Measurements from ENCODE around the gene CYTH4.
"Not testable (repeated sequence)": the region's sequence is repeated elsewhere in the genome, so short reads cannot be mapped to it uniquely, and the experiment has no call there.

Gene CYTH4

DNA sequence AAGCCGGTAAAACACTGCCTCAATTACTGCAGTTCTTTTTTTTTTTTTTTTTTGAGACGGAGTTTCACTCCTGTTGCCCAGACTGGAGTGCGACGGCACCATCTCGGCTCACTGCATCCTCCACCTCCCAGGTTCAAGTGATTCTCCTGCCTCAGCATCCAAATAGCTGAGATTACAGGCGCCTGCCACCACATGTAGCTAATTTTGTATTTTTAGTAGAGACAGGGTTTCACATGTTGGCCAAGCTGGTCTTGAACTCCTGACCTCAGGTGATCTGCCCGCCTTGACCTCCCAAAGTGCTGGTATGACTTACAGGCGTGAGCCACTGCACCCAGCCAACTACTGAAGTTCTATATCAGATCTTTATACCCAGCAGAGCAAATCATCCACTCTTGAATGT is 30.5 kb upstream of the CYTH4 start:
- not testable (repeated sequence) for FAIRE-seq

GRCh38 chr22:37253126-37253660 is 29.1 kb upstream of the CYTH4 start:
- no peak for FAIRE-seq

DNA sequence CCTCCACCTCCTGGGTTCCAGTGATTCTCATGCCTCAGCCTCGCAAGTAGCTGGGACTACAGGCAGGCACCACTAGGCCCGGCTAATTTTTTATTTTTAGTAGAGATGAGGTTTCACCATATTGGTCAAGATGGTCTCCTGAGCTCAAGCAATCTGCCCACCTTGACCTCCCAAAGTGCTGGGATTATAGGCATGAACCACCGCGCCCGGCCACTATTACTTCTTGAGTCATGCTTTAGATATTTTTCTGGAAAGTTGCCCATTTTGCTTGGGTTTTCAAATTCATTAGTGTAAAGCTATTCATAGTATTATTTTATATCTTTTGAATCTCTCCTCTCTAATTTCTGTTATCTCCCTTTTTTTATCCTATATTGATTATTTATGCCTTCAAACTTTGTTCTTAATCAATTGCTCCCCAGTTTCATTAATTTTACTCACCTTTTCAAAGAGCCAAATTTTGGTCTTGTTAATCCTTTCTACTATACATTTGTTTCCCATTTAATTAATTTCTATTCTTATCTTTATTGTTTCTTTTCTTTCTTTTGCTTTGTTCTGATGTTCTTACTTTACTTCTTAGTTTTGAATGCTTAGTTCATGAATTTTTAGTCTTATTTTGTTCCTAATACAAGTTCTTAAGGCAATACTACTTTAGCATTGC is 28.0 kb upstream of the CYTH4 start:
- no peak for FAIRE-seq

DNA sequence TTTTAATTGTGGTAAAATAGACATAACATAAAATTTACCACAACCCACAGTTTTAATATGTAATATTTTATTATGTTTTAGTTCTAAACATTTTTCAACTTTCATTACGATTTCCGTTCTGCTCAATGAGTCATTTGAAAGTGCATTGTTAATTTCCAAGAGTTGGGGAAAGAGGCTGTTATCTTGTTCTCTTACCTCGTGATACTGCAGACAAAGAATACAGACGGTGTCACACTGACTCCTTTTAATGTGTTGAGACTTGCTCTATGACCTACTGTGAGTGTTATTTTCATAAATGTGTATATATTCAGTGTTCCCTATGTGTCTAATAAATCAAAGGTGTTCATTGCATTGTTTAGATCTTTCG is 27.5 kb upstream of the CYTH4 start:
- FAIRE-seq, result no peak

GRCh38 chr22:37255558-37256006 is 26.7 kb upstream of the CYTH4 start:
- FAIRE-seq, result no peak

- no peak for FAIRE-seq
These were observed 26.1 kb upstream of the CYTH4 start for GRCh38 chr22:37256075-37256726.

- FAIRE-seq, result no peak
These were observed 24.1 kb upstream of the CYTH4 start for GRCh38 chr22:37258005-37258752.

- no peak for FAIRE-seq
These were observed 23.4 kb upstream of the CYTH4 start for GRCh38 chr22:37258753-37259401.

DNA sequence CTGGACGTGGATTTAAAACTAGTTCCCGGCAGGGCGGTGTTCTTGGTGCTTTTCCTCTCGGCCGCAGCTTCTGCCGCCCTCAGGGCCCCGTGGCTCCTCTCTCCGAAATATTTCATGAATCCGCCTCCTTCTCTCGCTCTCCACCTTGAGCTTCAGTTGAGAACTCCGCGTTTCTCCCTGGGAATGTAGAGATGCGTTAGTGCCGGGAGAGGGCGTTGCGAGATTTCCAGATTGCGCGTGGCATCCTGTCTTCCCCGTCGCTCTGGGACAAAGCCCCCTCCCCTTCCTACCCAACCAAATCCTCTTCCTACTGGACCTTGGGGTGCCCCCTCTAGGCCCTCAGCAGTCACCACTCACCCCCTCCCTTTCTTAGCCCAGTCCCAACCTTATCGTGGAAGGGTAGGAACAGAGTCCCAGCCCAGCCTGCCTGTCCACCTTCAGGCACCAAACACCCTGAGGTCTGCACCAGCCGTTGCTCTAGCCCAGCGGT is 22.7 kb upstream of the CYTH4 start:
- FAIRE-seq, result no peak

- FAIRE-seq, result no peak
These were observed 22.0 kb upstream of the CYTH4 start for GRCh38 chr22:37260155-37260795.

DNA sequence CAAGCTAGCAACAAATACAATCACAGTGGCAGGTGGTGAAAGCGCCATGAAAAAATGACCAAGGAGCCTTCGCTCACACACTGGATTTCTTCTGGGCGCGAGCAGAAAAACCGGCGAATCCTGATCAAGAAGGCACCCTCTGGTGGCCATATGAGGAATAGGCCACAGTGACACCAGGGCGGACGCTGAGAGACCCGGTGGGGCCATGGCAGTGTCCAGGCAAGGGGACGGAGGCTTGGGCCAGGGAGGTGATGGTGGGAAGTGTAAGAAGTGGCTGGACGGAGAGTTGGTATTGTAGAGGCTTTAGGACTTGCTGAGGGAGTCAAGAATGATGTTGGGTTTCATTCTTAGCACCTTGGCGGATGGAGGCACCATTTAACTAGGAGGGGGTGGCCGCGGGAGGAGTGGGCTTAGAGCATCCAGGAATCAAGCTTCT is 21.4 kb upstream of the CYTH4 start:
- FAIRE-seq, result peak; percentile 45

DNA sequence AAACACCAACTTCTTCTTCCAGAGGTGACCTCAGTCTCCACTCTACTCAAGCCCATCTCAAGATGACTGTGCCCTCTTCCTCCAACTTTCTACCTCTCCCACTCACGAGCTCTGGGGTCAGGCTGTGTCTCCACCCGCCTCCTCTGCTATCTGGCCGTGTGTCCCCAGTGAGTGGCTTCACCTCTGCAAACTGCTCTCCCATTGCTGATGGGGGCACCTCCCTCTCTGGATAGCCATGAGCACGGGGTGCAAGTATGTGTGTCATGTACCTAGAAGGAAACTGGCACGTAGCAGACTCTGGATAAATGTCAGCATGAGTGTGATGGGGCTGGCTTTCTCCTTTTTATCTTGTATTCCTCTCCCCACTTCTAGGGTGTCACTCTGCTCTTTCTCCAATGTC is 20.0 kb upstream of the CYTH4 start:
- no peak for FAIRE-seq

DNA sequence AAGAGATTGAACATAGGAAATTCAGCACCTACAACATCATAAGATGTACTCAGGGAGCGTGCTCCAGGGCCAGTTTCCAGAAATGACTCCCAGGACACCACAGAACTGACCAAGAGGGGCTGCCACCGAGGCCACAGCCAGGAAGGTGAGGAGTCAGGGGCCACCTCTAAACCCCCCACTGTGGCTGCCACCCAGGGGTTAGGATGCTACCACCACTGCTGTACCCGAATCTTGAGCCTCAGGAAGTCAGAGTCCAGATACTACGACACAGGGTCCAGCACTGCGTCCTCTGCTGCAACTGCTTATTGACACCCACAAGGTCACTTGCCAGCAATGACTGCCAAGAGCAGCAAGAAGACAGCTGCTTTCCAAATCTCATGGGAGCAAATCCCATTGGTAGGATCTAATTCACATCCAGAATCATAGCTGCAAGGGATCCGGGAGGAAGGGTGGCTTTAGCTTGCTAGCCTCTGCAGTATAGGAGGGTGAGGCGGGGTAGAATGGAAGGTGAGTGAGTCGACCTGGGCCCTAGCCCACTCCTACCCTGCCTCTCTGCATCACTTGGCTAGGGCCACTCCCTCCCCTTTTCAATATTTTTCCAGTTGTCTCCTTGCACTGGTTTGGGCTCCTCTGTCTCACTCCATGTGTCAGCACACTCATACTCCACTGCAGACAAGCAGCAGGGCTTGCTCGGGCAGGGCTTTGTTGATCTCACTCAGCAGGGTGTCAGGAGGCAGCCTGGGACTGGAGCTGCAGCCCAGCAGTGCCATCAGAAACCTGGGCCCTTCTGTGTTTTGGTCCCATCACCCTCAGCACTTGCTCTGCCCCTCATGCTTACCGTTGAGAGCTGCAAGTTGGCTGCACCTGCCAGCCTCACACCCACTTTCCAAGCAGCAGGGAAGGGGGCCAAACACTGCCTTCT is 18.1 kb upstream of the CYTH4 start:
- no peak for FAIRE-seq

- FAIRE-seq, result no peak
These were observed 15.7 kb upstream of the CYTH4 start for GRCh38 chr22:37266581-37267134.

- FAIRE-seq, result no peak
These were observed 15.1 kb upstream of the CYTH4 start for GRCh38 chr22:37267135-37267587.

DNA sequence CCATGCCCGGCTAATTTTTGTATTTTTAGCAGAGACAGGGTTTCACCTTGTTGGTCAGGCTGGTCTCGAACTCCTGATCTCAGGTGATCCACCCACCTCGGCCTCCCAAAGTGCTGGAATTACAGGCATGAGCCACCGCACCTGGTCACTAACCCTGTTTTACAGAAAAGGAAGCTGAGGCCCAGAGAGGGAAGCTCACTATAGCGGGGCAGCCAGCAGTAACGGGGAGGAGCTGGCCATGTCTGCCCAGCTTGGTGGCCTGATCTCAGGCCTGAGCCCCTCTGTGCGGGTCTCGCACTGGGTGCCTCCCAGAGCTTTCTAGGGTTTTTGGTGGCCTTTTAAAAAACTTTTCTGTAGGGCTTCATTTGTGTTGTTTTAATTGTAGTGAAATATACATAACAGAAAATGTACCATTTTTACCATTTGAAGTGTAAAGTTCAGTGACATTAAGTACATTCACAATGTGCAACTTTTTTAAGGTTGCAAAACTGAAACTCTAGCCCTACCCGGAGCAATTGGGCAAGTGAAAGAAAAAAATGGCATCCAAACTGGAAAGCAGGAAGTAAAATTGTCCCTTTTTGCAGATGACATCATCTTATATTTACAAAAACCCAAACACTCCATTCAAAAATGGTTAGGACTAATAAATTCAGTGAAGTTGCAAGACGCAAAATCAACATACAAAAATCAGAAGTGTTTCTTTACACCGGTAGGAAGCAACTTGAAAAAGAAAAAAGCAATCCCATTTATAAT is 14.5 kb upstream of the CYTH4 start:
- no peak for FAIRE-seq

DNA sequence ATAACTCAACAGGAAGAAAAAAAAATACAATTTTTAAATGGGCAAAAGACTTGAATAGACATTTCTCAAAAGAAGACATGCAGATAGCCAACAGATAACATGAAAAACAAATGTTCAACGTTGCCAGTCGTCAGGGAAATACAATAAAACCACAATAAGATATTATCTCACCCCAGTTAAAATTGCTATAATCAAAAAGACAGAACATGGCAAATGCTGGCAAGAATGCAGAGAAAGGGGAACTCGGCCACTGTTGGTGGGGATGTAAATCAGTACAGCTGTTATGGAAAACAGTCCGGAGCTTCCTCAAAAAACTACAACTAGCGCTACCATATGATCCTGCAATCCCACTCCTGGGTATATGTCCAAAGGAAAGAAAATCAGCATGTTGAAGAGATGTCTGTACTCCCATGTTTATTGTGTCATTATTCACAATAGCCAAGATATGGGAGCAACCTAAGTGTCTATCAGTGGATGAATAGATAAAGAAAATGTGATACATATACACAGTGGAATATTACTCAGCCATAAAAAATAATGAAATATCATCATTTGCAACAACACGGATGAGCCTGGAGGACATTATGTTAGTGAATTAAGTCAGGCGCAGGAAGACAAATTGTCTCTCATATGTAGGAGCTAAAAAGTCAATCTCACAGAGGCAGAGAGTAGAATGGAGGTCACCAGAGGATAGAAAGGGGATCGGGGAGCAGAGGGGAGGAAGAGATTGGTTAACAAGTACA is 12.2 kb upstream of the CYTH4 start:
- FAIRE-seq, result no peak

- no peak for FAIRE-seq
These were observed 11.2 kb upstream of the CYTH4 start for GRCh38 chr22:37270928-37271650.
